ENCODE results near the gene PTGER2. TPM values are rescaled to one million over a fixed set of nuclear protein-coding genes. Genes with fewer than 3 reads are reported as not detected.
A peak's percentile ranks its signal among the peaks of the same experiment; 100 is the strongest.

The PTGER2 gene
- polyA plus RNA-seq, 1 of the 3 experiments (the other 2 are of a cell fraction) = 0.67 TPM

- Histone ChIP-seq H4K20me1 (ENCODE audit: insufficient read depth) (no peaks in the 10 kb centered on the region), H3K79me2 (ENCODE audit: insufficient read depth) (no peaks in the 10 kb centered on the region), H3F3A (replicated peaks; ENCODE audit: insufficient read depth) (no peaks in the 10 kb centered on the region), H2AFZ (ENCODE audit: low read depth) (peak overlapping the region; percentile 90; the same call in 1 of the 2 replicates), H3K27me3 (ENCODE audit: insufficient read depth) (peaks cover 22% of the 10 kb centered on the region; the same call in 1 of the 2 replicates), H3K9me2 (no peaks in the 10 kb centered on the region), H3K9ac (peak overlapping the region; percentile 8; the same call in 1 of the 2 replicates), H3K27ac (ENCODE audit: low read depth in 2 of 2, low read length in 1 of 2) (peak overlapping the region in 1 of 2 experiments; percentile 75; a peak in 1 of 4 replicates), H3K4me3 (ENCODE audit: low read depth in 2 of 2, low read length in 1 of 2) (peak overlapping the region; percentile 63 to 66), H3K36me3 (replicated peaks in 1 of 2; ENCODE audit: control insufficient read depth in 1 of 2, insufficient read depth in 2 of 2, low read length in 1 of 2) (no peaks in the 10 kb centered on the region), H3K9me3 (no peaks in the 10 kb centered on the region), H3K4me2 (peak overlapping the region; percentile 94), H3K4me1 (ENCODE audit: control insufficient read depth in 1 of 2, insufficient read depth in 2 of 2, low read depth in 1 of 2, low read length in 1 of 2) (peaks cover 0 to 21% of the 10 kb centered on the region in 2 experiments; a peak in 2 of 4 replicates)
- peak; percentile 73 for DNase-seq
- ChIA-PET POLR2A (interaction anchor here (1.2 to 1.5 kb wide), 2 partner anchors 109 to 238 kb away, joined by 5 read pairs; partner anchors contain the start of genes GPR137C and TXNDC16), CTCF (interaction anchor here (0.7 to 6.1 kb wide), 7 partner anchors 10 to 238 kb away, joined by 3 to 43 read pairs (median 4); partner anchors contain the start of genes GPR137C and TXNDC16)
- peak; percentile 57 for TF ChIP-seq MXI1 (IDR thresholded peaks at IDR 0.05; ENCODE audit: low read depth, low read length)
- TF ChIP-seq PBX3 (IDR thresholded peaks at IDR 0.05) = no peak
- no peak for TF ChIP-seq EP300 (IDR thresholded peaks at IDR 0.05; ENCODE audit: borderline replicate concordance in 1 of 2, low read depth in 1 of 2, low read length in 1 of 2)
- 17% methylated on average over 27 of the region's 63 CpGs for WGBS (ENCODE audit: low lambda C conversion rate)
These were observed 663 bp downstream of the PTGER2 start for GRCh38 chr14:52314595-52315354.

GRCh38 chr14:52315355-52315718 lies 1.2 kb downstream of the PTGER2 start:
- Histone ChIP-seq H3K4me2 (no peak overlapping the region), H3K79me2 (ENCODE audit: insufficient read depth) (no peaks in the 10 kb centered on the region), H3K27me3 (ENCODE audit: insufficient read depth) (peaks cover 22% of the 10 kb centered on the region; the same call in 1 of the 2 replicates), H3K36me3 (replicated peaks in 1 of 2; ENCODE audit: control insufficient read depth in 1 of 2, insufficient read depth in 2 of 2, low read length in 1 of 2) (no peaks in the 10 kb centered on the region), H2AFZ (ENCODE audit: low read depth) (no peak overlapping the region), H3K9ac (no peak overlapping the region), H3K9me3 (no peaks in the 10 kb centered on the region), H4K20me1 (ENCODE audit: insufficient read depth) (no peaks in the 10 kb centered on the region), H3K4me1 (ENCODE audit: control insufficient read depth in 1 of 2, insufficient read depth in 2 of 2, low read depth in 1 of 2, low read length in 1 of 2) (peaks cover 0 to 21% of the 10 kb centered on the region in 2 experiments; a peak in 2 of 4 replicates), H3F3A (replicated peaks; ENCODE audit: insufficient read depth) (no peaks in the 10 kb centered on the region), H3K9me2 (no peaks in the 10 kb centered on the region), H3K27ac (ENCODE audit: low read depth in 2 of 2, low read length in 1 of 2) (peak overlapping the region in 1 of 2 experiments; percentile 75; a peak in 1 of 4 replicates), H3K4me3 (ENCODE audit: low read depth in 2 of 2, low read length in 1 of 2) (peak overlapping the region in 1 of 2 experiments; percentile 63; a peak in 2 of 4 replicates)
- POLR2A ChIA-PET = no interaction called here
- no peak for DNase-seq
- CTCF ChIA-PET = interaction anchor here (0.6 to 3.5 kb wide), 4 partner anchors 11 to 706 kb away, joined by 3 to 13 read pairs (median 4); partner anchors contain the start of genes GPR137C and TXNDC16
- 50% methylated on average over 11 of the region's 11 CpGs for WGBS (ENCODE audit: low lambda C conversion rate)
- no peak for TF ChIP-seq REST (IDR thresholded peaks at IDR 0.05; ENCODE audit: low read depth, low read length)
- no peak for TF ChIP-seq ZBTB33 (IDR thresholded peaks at IDR 0.05; ENCODE audit: borderline replicate concordance, low read depth)
- TF ChIP-seq SIN3A (IDR thresholded peaks at IDR 0.05; ENCODE audit: borderline replicate concordance, low read depth, low read length) = no peak
- TF ChIP-seq TCF12 (IDR thresholded peaks at IDR 0.05) = no peak
- no peak for TF ChIP-seq PBX3 (IDR thresholded peaks at IDR 0.05)
- TF ChIP-seq ELF1 (IDR thresholded peaks at IDR 0.05) = no peak
- no peak for TF ChIP-seq RFX5 (IDR thresholded peaks at IDR 0.05; ENCODE audit: low read length)
- TF ChIP-seq TAF1 (IDR thresholded peaks at IDR 0.05; ENCODE audit: borderline replicate concordance, low read depth, low read length) = no peak
- no peak for TF ChIP-seq CHD2 (IDR thresholded peaks at IDR 0.05; ENCODE audit: low read length, partially characterized antibody)
- TF ChIP-seq USF1 (IDR thresholded peaks at IDR 0.05; ENCODE audit: borderline replicate concordance, low read depth) = no peak
- no peak for TF ChIP-seq YY1 (IDR thresholded peaks at IDR 0.05; ENCODE audit: low read depth)
- no peak for TF ChIP-seq NFIC (IDR thresholded peaks at IDR 0.05; ENCODE audit: borderline replicate concordance)
- TF ChIP-seq USF2 (IDR thresholded peaks at IDR 0.05; ENCODE audit: borderline replicate concordance, low read depth, low read length) = no peak

Measured in SK-N-SH (cell line).